H1 (cell line): ENCODE results near the gene AKAP8. TPM values are rescaled to one million over a fixed set of nuclear protein-coding genes. Genes with fewer than 3 reads are reported as not detected.
A peak's percentile ranks its signal among the peaks of the same experiment; 100 is the strongest.

Experiments
- RAD21 ChIP-seq, 2 experiments: IDR thresholded peaks in 1 of 2; conservative IDR thresholded peaks in 1 of 2; 2 replicates each; pipeline ENCODE4 v1.6.1; 2011; ENCODE audit warnings: low read depth in 2 of 2, low read length in 2 of 2, improper control_type of control experiment in 1 of 2, inconsistent platforms in 1 of 2, mild to moderate bottlenecking in 1 of 2, moderate library complexity in 1 of 2
- polyA plus RNA-seq, 7 experiments: library from polyadenylated mRNA; depleted of rRNA in 3 of 7; stranded (reverse) in 5 of 7; unstranded in 2 of 7; fragments of >200 nt in 5 of 7; fragments of 200-250 nt in 2 of 7; gene quantifications; 1 replicate in 5 of 7; 2 replicates in 1 of 7; 4 replicates in 1 of 7; pipeline versions ENCODE4 v1.2.1 to v1.2.3, GENCODE V29; 2011 to 2013; ENCODE audit warnings: missing spikeins in 2 of 7, mixed read lengths in 2 of 7
- total RNA-seq: library from RNA; stranded (reverse); fragmentation: NEBNext Ultra II Directional; extraction: Animal tissue kit (Norgen Biotek cat#: 25700); gene quantifications from 2 replicates; pipeline ENCODE4 v1.2.1, GENCODE V29; 2021

AKAP8 gene
- total and polyA plus RNA-seq, 2 of the 8 experiments (the other 6 are each of a cell fraction or from before 2014, with no cell fraction given): 17.0 to 41.0 TPM

DNA sequence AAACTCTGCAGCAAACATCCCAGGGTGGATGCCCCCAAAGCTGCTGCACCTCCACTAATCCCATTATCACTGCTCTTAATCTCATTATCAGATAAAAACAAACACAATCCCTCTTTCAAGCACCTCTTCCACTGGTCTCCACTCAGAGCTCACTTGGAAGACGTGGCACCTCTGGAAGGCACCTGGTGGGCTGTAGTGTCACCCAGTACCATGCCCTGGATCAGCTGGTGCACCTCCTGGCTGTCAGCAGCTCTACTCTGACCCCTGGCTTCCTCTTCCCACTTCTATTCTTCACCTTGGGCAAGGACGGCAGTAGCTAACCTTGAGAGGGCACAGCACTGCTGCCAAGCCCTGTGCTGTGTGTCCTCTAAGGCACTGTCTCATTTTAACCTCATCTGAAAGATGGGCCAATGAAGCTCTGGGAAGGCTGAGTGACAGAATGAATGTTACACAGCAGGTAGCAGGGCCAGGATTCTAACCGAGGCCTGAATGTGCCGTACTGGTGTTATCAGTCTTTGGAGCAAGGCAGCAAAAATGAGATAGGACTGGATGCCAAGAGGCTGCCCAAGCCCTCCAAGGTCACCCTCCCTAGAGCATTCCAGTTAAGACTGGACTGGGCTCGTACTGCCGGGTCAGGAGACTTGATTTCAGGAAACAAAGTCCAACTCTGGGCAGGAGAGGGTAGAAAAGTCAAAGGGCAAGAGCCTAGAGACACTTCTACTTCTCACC, 54.6 kb downstream of the AKAP8 start (continued):
- peak in 1 of 2 experiments; percentile 30; a peak in 1 of 4 replicates for TF ChIP-seq RAD21 (IDR thresholded peaks at IDR 0.05 in 1 of 2, conservative IDR thresholded peaks at IDR 0.05 in 1 of 2; ENCODE audit: low read depth in 2 of 2, low read length in 2 of 2)
